NCI-H82 treated with DMSO at 0.1 percent for 48 hours (cell line): ENCODE data around the gene SULT1C4.
"Not testable (repeated sequence)": the region's sequence is repeated elsewhere in the genome, so short reads cannot be mapped to it uniquely, and the experiment has no call there.

Source experiments
- DNase-seq: peaks from one replicate; lab custom pipeline; 2025; ENCODE audit not compliant: unreplicated experiment; lab: John Stamatoyannopoulos, UW

The SULT1C4 gene

DNA sequence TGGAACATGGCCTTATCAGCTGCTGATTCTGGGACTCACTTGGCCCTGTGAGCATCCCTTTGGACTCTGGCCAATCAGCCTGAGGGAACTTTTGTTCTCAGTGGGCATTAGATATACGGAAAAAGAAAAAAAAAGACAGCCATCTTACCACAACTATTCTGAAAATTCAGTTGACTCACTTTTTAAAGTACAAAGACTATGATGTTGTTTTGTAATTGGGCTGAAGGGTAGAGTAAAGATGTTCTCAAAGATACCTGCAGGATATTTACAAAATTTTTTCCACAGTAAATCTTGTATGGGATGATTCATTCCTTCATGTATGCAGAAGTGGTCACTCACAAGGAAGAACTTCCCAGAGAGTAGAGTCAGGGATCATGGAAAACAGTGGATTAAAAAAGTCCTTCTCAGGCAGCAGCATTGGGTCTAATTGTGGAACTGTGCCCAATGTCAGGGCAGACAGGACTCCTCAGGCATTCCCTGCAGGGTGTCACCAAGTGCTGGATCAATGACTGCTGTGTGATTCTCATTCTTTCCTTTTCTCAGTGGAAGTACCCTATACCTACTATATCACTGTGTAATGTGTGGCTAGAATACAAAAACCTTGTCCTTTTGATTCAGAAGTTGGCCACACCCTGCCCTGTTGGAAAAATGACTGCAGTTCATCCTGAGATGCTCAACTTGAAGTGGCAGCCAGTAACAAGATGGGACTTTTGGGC, 35.4 kb downstream of the SULT1C4 start:
- no peak for DNase-seq

GRCh38 chr2:108413711-108414095, 35.9 kb downstream of the SULT1C4 start:
- no peak for DNase-seq

DNA sequence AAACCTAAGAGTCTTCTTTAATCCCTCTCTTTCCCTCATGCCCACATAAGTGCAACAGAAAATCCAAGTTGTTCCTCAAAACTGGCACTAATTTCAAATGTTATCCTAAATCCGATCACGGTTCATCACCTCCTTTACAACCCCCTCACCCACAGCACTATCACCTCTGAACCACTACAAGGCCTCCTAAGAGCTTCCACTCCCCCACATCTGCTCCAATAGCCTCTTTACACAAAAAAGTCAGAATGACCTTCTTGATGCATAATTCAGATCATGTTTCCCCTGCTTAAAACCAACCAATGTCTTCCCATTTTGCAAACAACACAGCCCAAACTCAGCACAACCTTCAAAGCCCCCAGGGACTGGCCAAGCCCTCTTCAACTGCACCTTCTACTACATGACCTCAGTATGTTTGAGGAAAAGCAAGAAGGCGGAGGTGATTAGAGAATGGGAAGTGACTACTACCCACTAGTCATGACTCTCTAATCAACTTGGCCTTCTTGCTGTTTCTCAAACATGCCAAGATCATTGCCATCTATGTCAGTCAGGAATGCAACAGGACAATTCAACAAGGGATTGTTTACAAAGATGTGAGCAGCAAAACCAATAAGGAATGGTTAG, 36.6 kb downstream of the SULT1C4 start:
- no peak for DNase-seq

GRCh38 chr2:108414945-108415344, 37.2 kb downstream of the SULT1C4 start:
- no peak for DNase-seq

- DNase-seq: no peak
Observed at GRCh38 chr2:108417254-108417653, 39.5 kb downstream of the SULT1C4 start.

DNA sequence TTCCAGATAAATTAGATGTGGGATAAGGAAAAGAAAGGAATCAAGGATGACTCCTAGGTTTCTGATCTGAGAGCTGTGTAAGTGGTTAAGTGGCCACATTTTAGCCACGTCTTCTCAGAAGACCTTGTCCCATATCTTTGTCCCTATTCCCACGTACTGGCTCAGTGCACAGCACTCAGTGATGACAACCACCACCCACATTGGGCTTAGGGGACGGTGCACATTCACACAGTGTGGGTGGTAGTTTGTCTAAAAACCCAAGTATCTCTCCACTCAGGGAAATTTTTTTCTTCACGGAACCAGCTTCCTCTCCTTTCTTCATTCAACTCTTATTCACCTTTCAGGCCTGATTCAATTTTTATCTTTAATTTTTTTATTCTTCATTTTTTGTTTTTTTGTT, 40.7 kb downstream of the SULT1C4 start:
- DNase-seq: no peak

- no peak for DNase-seq
Observed at GRCh38 chr2:108423067-108423466, 45.3 kb downstream of the SULT1C4 start.

DNA sequence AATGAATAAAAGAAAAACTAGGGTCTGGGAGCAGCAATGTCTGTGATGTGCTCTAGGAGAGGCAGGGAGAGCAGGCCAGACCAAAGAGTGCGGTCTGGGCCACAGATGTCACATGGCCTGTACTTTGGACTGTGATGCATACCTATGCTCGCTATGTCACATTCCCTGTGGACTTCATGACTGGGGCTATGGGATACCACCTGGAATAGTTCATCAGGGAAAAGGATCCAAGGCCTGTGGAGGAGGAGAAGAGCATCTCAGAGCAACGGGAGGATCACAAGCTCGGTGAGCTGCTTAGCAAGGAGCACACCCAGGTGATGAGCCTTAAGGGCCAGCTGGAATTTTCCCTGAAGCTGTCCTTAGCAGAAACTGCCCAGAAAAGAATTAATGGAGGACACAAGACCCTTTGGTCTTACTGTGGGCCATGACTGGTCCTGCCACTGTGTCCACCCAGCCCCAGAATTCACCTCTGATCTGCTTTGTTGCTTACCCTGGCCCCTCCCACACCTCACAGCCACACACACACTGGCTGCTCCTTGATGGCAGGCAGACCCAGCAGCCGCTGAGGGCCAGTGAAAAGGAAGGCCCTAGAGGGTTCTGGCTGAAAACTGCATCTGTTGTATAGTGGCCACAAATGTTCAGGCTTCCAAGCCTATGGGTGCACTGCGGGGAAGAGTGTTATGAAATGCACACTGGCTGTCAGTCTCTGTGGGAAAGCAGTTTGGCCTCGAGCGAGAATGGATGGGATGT, 45.9 kb downstream of the SULT1C4 start:
- DNase-seq: no peak

- no peak for DNase-seq
Observed at GRCh38 chr2:108428286-108429009, 50.7 kb downstream of the SULT1C4 start.

DNA sequence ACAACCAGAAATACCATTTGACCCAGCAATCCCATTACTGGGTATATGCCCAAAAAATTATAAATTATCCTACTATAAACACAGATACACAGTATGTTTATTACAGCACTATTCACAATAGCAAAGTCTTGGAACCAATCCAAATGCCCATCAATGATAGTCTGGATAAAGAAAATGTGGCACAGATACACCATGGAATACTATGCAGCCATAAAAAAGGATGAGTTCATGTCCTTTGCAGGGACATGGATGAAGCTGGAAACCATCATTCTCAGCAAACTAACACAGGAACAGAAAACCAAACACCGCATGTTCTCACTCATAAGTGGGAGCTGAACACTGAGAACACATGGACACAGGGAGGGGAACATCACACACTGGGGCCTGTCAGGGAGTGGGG, 57.8 kb downstream of the SULT1C4 start:
- not testable (repeated sequence) for DNase-seq

DNA sequence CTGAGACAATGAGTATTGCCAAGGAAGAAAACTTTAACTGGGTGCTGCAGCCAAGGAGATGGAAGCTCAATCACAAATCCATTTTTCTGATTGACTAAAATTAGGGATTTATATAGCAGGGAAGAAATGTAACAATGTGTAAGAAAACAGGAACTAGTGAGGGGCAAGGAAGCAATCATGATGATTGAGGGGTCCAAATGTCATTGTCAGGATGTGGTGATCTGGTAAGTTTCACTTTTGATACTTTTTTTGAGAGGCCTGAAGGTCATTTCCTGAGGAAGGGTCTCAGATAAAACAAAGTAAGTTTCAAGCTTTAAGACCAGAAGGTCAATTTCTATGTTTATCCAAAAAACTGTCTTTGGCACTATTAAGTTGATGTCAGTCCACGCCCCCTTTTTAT, 59.2 kb downstream of the SULT1C4 start:
- DNase-seq: no peak
